H9 (cell line): ENCODE measurements around the gene SORCS2. TPM values are rescaled to one million over a fixed set of nuclear protein-coding genes. Genes with fewer than 3 reads are reported as not detected.

Source experiments
- DNase-seq: peaks from one replicate; pipeline ENCODE4 v3.0.0-alpha.2; 2017
- H2AFZ ChIP-seq: one replicate; pipeline ENCODE4 v1.6.1; 2013; ENCODE audit warnings: mild to moderate bottlenecking, low read length, control low read depth, moderate library complexity
- H2AK5ac ChIP-seq: 2 replicates; pipeline ENCODE4 v1.6.1; 2013; ENCODE audit warnings: low read length, control low read depth, mixed read lengths; ENCODE audit not compliant: insufficient read length
- H2BK120ac ChIP-seq: one replicate; pipeline ENCODE4 v1.6.1; 2013; ENCODE audit warnings: low read depth, mild to moderate bottlenecking, low read length, control low read depth, inconsistent platforms; ENCODE audit not compliant: poor library complexity, severe bottlenecking
- H2BK12ac ChIP-seq: 2 replicates; pipeline ENCODE4 v1.6.1; 2013; ENCODE audit warnings: low read length, control low read depth, mixed read lengths, low read depth; ENCODE audit not compliant: insufficient read length
- H2BK15ac ChIP-seq: 2 replicates; pipeline ENCODE4 v1.6.1; 2013; ENCODE audit warnings: low read depth, low read length, control low read depth
- H2BK20ac ChIP-seq: one replicate; pipeline ENCODE4 v1.6.1; 2013; ENCODE audit warnings: low read depth, mild to moderate bottlenecking, low read length, control low read depth, inconsistent platforms; ENCODE audit not compliant: poor library complexity, severe bottlenecking
- H2BK5ac ChIP-seq: 2 replicates; pipeline ENCODE4 v1.6.1; 2013; ENCODE audit warnings: low read length, control low read depth, mixed read lengths; ENCODE audit not compliant: insufficient read length
- H3K14ac ChIP-seq: 2 replicates; pipeline ENCODE4 v1.6.1; 2013; ENCODE audit warnings: low read length, control low read depth; ENCODE audit not compliant: insufficient read depth
- H3K18ac ChIP-seq: 2 replicates; pipeline ENCODE4 v1.6.1; 2013; ENCODE audit warnings: low read depth, mild to moderate bottlenecking, mixed read lengths, low read length, control low read depth; ENCODE audit not compliant: insufficient read length
- H3K23ac ChIP-seq: 2 replicates; pipeline ENCODE4 v1.6.1; 2013; ENCODE audit warnings: low read length, control low read depth, mixed read lengths, low read depth; ENCODE audit not compliant: insufficient read length
- H3K23me2 ChIP-seq: 2 replicates; pipeline ENCODE4 v1.6.1; 2013; ENCODE audit warnings: low read depth, mild to moderate bottlenecking, mixed read lengths, low read length, control low read depth; ENCODE audit not compliant: insufficient read length, poor library complexity, severe bottlenecking
- H3K27ac ChIP-seq: 2 replicates; pipeline ENCODE4 v1.5.1; 2013; ENCODE audit warnings: low read length, control low read depth, mixed read lengths, low read depth; ENCODE audit not compliant: insufficient read length
- H3K27me3 ChIP-seq: 2 replicates; pipeline ENCODE4 v1.6.1; 2013; ENCODE audit warnings: low read length, control low read depth, inconsistent platforms; ENCODE audit not compliant: insufficient read depth
- H3K4ac ChIP-seq: 2 replicates; pipeline ENCODE4 v1.6.1; 2013; ENCODE audit warnings: low read depth, mild to moderate bottlenecking, control low read depth, inconsistent platforms, low read length, moderate library complexity
- H3K4me1 ChIP-seq: 2 replicates; pipeline ENCODE4 v1.6.1; 2013; ENCODE audit warnings: low read length, control low read depth, inconsistent platforms; ENCODE audit not compliant: insufficient read depth
- H3K4me2 ChIP-seq: 2 replicates; pipeline ENCODE4 v1.6.1; 2013; ENCODE audit warnings: low read length, control low read depth, mixed read lengths; ENCODE audit not compliant: insufficient read length, insufficient read depth
- H3K56ac ChIP-seq: 2 replicates; pipeline ENCODE4 v1.6.1; 2013; ENCODE audit warnings: low read depth, mild to moderate bottlenecking, mixed read lengths, low read length, control low read depth; ENCODE audit not compliant: insufficient read length
- H3K79me1 ChIP-seq: 2 replicates; pipeline ENCODE4 v1.6.1; 2013; ENCODE audit warnings: low read depth, mild to moderate bottlenecking, moderate library complexity, low read length, control low read depth, inconsistent platforms; ENCODE audit not compliant: insufficient read depth, poor library complexity, severe bottlenecking
- H3K79me2 ChIP-seq: 2 replicates; pipeline ENCODE4 v1.6.1; 2013; ENCODE audit warnings: low read length, control low read depth, inconsistent platforms; ENCODE audit not compliant: insufficient read depth
- H3K9ac ChIP-seq: 2 replicates; pipeline ENCODE4 v1.6.1; 2013; ENCODE audit warnings: low read length, control low read depth, mixed read lengths; ENCODE audit not compliant: insufficient read length; ENCODE audit errors: extremely low read depth
- H3K9me3 ChIP-seq: one replicate; pipeline ENCODE4 v1.6.1; 2013; ENCODE audit warnings: low read depth, low read length, inconsistent platforms; ENCODE audit not compliant: control insufficient read depth
- H3T11ph ChIP-seq: one replicate; pipeline ENCODE4 v1.6.1; 2013; ENCODE audit warnings: mild to moderate bottlenecking, low read length, control low read depth, inconsistent platforms
- H4K20me1 ChIP-seq: one replicate; pipeline ENCODE4 v1.6.1; 2013; ENCODE audit not compliant: control insufficient read depth, insufficient read length, insufficient read depth
- H4K5ac ChIP-seq: 2 replicates; pipeline ENCODE4 v1.6.1; 2013; ENCODE audit warnings: low read depth, mild to moderate bottlenecking, mixed read lengths, low read length, control low read depth; ENCODE audit not compliant: insufficient read length
- H4K8ac ChIP-seq: replicated peaks from 2 replicates; pipeline ENCODE4 v1.6.1; 2013; ENCODE audit warnings: low read length, control low read depth, mixed read lengths, low read depth; ENCODE audit not compliant: insufficient read length
- H4K91ac ChIP-seq: 2 replicates; pipeline ENCODE4 v1.6.1; 2013; ENCODE audit warnings: low read depth, mild to moderate bottlenecking, moderate library complexity, mixed read lengths, low read length, control low read depth; ENCODE audit not compliant: insufficient read length
- H3K27ac Mint-ChIP-seq, 3 experiments: 2 replicates in 2 of 3; 3 replicates in 1 of 3; pipeline ENCODE4 v1.8.0; 2020 to 2021; ENCODE audit warnings: mixed read lengths in 3 of 3, mild to moderate bottlenecking in 1 of 3, moderate library complexity in 1 of 3
- H3K27me3 Mint-ChIP-seq: 2 replicates; pipeline ENCODE4 v1.8.0; 2021; ENCODE audit warnings: low read depth, mild to moderate bottlenecking, moderate library complexity, mixed read lengths
- H3K36me3 Mint-ChIP-seq, 3 experiments: 2 replicates in 2 of 3; 3 replicates in 1 of 3; pipeline ENCODE4 v1.8.0; 2020 to 2021; ENCODE audit warnings: low read depth in 3 of 3, mixed read lengths in 3 of 3; ENCODE audit not compliant: insufficient read depth in 1 of 3
- H3K4me1 Mint-ChIP-seq, 2 experiments: 2 replicates each; pipeline ENCODE4 v1.8.0; 2020; ENCODE audit warnings: mixed read lengths in 2 of 2
- H3K4me3 Mint-ChIP-seq, 2 experiments: 2 replicates in 1 of 2; 3 replicates in 1 of 2; pipeline ENCODE4 v1.8.0; 2020 to 2021; ENCODE audit warnings: mild to moderate bottlenecking in 2 of 2, mixed read lengths in 2 of 2, moderate library complexity in 1 of 2
- H3K9me3 Mint-ChIP-seq, 2 experiments: 2 replicates in 1 of 2; 3 replicates in 1 of 2; pipeline ENCODE4 v1.8.0; 2020; ENCODE audit warnings: mild to moderate bottlenecking in 2 of 2, mixed read lengths in 2 of 2, moderate library complexity in 1 of 2
- whole genome bisulfite sequencing: extraction: QIAGEN DNeasy Blood & Tissue Kit; methylation state at CpG from one replicate; pipeline ENCODE4 v1.1.7; 2013; ENCODE audit warnings: missing lambda C conversion rate, low lambda C conversion rate, mixed read lengths; ENCODE audit not compliant: insufficient read length; ENCODE audit errors: extremely low coverage; 5-methylcytosine and 5-hydroxymethylcytosine counted together
- total RNA-seq: library from RNA; stranded (reverse); gene quantifications from 2 replicates; pipeline ENCODE4 v1.2.1, GENCODE V29; 2021
- TF ChIP-seq, protein P1 (sequence below): fragments of 200-600 bp; sonication (generic); conservative IDR thresholded peaks from 3 replicates; pipeline ENCODE4 v1.8.0; 2021; ENCODE audit warnings: antibody characterized with exemption, mild to moderate bottlenecking

Gene SORCS2
- total RNA-seq, 1 experiment from 2014 or later = 0.57 TPM

DNA sequence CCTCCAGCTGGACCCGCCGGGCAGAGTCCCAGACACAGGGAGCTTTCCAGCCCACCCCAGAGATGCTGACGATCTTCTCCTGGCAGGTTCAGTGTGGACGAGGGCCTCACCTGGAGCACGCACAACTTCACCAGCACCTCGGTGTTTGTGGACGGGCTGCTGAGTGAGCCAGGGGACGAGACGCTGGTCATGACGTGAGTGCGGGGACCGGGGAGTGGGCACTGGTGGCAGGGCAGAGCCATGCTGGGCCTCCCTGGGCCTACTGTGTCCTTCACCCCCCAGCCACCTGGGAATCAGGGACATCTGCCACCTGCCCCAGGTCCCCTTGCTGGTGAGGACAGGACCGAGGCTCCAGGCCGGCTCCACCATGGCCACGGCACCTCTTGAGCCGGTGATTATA lies 511.8 kb downstream of the SORCS2 start:
- H3K9me3 ChIP-seq = no peaks in the 10 kb centered on the region
- no CpG with 5 or more reads among the region's 16 CpGs for WGBS
- no peak overlapping the region for H2BK15ac ChIP-seq
- H3K27me3 Mint-ChIP-seq = peaks cover 2% of the 10 kb centered on the region
- no peak overlapping the region for H2AFZ ChIP-seq
- no peak overlapping the region for H2BK20ac ChIP-seq
- H3K4me1 Mint-ChIP-seq = peaks cover 6 to 29% of the 10 kb centered on the region in 2 experiments
- H2BK5ac ChIP-seq = no peak overlapping the region
- no peaks in the 10 kb centered on the region for H3K36me3 Mint-ChIP-seq
- H4K8ac ChIP-seq = no peak overlapping the region
- TF ChIP-seq, protein P1, sequence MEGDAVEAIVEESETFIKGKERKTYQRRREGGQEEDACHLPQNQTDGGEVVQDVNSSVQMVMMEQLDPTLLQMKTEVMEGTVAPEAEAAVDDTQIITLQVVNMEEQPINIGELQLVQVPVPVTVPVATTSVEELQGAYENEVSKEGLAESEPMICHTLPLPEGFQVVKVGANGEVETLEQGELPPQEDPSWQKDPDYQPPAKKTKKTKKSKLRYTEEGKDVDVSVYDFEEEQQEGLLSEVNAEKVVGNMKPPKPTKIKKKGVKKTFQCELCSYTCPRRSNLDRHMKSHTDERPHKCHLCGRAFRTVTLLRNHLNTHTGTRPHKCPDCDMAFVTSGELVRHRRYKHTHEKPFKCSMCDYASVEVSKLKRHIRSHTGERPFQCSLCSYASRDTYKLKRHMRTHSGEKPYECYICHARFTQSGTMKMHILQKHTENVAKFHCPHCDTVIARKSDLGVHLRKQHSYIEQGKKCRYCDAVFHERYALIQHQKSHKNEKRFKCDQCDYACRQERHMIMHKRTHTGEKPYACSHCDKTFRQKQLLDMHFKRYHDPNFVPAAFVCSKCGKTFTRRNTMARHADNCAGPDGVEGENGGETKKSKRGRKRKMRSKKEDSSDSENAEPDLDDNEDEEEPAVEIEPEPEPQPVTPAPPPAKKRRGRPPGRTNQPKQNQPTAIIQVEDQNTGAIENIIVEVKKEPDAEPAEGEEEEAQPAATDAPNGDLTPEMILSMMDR = no peak
- H3K27ac Mint-ChIP-seq = no peak overlapping the region
- H3K4ac ChIP-seq = no peak overlapping the region
- H4K5ac ChIP-seq = no peak overlapping the region
- DNase-seq = no peak
- no peaks in the 10 kb centered on the region for H3K23me2 ChIP-seq
- no peaks in the 10 kb centered on the region for H3K79me1 ChIP-seq
- no peak overlapping the region for H3K23ac ChIP-seq
- no peak overlapping the region for H3K9ac ChIP-seq
- no peak overlapping the region for H2BK12ac ChIP-seq
- H3K79me2 ChIP-seq = no peaks in the 10 kb centered on the region
- H3K4me1 ChIP-seq = no peaks in the 10 kb centered on the region
- H3K14ac ChIP-seq = no peak overlapping the region
- no peak overlapping the region for H3K4me3 Mint-ChIP-seq
- no peaks in the 10 kb centered on the region for H3K9me3 Mint-ChIP-seq
- H3K18ac ChIP-seq = no peak overlapping the region
- no peak overlapping the region for H3T11ph ChIP-seq
- no peak overlapping the region for H2AK5ac ChIP-seq
- no peak overlapping the region for H3K4me2 ChIP-seq
- H3K56ac ChIP-seq = no peak overlapping the region
- no peak overlapping the region for H4K91ac ChIP-seq
- H2BK120ac ChIP-seq = no peak overlapping the region
- no peaks in the 10 kb centered on the region for H4K20me1 ChIP-seq
- no peak overlapping the region for H3K27ac ChIP-seq
- H3K27me3 ChIP-seq = no peaks in the 10 kb centered on the region
